ENCODE measurements around the gene CSRP1. TPM values are rescaled to one million over a fixed set of nuclear protein-coding genes. Genes with fewer than 3 reads are reported as not detected.

Gene CSRP1
- total RNA-seq, 1 experiment from 2014 or later, result 94.4 TPM

DNA sequence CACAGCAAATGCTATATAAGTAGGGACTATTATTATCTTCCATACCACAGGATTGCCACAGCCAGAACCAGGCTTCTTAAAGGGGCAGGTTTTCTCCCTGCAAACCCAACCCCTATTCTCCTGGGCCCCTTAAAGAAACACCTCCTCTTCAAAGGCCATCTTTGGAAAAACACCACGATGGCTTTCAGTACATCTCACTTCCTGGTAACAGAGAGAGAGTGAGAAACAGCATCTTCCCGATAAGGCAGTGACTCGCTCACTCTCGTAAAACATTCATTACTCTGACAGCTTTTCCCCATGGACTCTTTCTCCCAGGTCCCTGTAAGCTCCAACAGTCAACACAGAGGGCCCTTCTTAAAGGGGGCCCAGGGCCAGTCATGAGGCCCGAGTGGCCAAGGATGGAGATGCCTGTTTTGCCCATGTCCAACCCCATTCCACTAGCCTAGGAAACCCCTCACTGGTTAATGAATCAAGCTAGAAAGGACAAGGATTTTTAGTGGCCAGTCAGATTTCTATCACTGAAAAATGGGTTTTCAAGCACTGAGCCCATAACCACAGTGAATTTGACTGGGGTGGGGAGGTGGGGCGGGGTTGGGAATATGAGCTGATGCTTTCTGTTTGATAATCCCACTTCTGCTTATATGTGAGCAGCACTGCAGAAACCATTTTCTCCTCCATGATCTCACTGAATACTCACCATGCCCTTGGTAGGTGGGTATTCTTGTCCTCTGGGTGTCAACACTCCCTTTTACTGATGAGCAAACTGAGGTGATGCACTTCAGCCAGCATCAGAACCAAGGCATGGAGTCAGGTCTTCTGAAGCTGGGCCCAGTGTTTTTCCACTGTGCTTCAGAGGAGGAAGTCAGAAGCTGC, 28.4 kb upstream of the CSRP1 start:
- Histone ChIP-seq H3K4me1 (ENCODE audit: control insufficient read depth, insufficient read depth, low read length) (peaks cover 18% of the 10 kb centered on the region), H3K36me3 (ENCODE audit: control insufficient read depth, insufficient read depth, low read length) (no peaks in the 10 kb centered on the region), H3K27ac (ENCODE audit: low read length) (no peak overlapping the region), H3K27me3 (ENCODE audit: control insufficient read depth, insufficient read depth, low read length) (no peaks in the 10 kb centered on the region), H3K9me3 (ENCODE audit: control insufficient read depth, insufficient read depth, low read depth, low read length) (no peaks in the 10 kb centered on the region), H3K4me3 (ENCODE audit: low read depth in 2 of 2, low read length in 2 of 2) (no peak overlapping the region)
- intact Hi-C loops (cut with micrococcal nuclease; ENCODE audit: unreplicated experiment), result no loop called here
- in situ Hi-C loops (cut with HindIII; ENCODE audit: low pct_unique_long_range_greater_than_20kb, low sequenced_read_pairs), result no loop called here
- no TSS peak for BruUV-seq (replicated peaks)
- no peak for DNase-seq (ENCODE audit: low read depth, low spot score)
- ATAC-seq, result no peak
- ChIA-PET POLR2A (no interaction called here), CTCF (interaction anchor here (0.6 to 1.1 kb wide), 3 partner anchors 22 to 31 kb away, joined by 3 to 10 read pairs (median 6); no protein-coding TSS in a partner anchor)
- TF ChIP-seq SIN3A (IDR thresholded peaks at IDR 0.05; ENCODE audit: borderline replicate concordance, insufficient read depth, low read depth, low read length), result no peak

DNA sequence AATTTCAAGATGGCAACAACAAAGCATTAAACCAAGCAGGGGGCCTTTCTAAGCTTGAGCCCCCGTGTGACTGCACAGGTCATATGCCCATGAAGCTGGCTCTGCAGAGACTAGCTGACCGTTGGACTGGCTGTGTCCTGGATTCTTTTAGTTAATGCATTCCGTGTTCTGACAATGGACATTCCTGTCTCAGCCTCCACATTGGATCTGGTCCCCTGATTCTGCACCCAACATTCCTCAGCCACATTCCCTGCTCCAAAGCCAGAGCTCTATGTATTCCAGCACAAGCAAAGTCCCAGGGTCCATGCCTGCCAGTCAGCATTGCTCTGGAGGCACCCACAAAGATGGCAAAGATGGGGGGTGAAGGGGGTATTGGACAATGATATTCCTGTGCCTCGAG, 26.9 kb upstream of the CSRP1 start:
- no TSS peak for BruUV-seq (replicated peaks)
- intact Hi-C loops (cut with micrococcal nuclease; ENCODE audit: unreplicated experiment), result no loop called here
- Histone ChIP-seq H3K27me3 (ENCODE audit: control insufficient read depth, insufficient read depth, low read length) (no peaks in the 10 kb centered on the region), H3K27ac (ENCODE audit: low read length) (no peak overlapping the region), H3K4me1 (ENCODE audit: control insufficient read depth, insufficient read depth, low read length) (peaks cover 18% of the 10 kb centered on the region), H3K9me3 (ENCODE audit: control insufficient read depth, insufficient read depth, low read depth, low read length) (no peaks in the 10 kb centered on the region), H3K4me3 (ENCODE audit: low read depth in 2 of 2, low read length in 2 of 2) (no peak overlapping the region), H3K36me3 (ENCODE audit: control insufficient read depth, insufficient read depth, low read length) (no peaks in the 10 kb centered on the region)
- DNase-seq (ENCODE audit: low read depth, low spot score) (no peak), ATAC-seq (no peak)
- POLR2A ChIA-PET, result no interaction called here
- in situ Hi-C loops (cut with HindIII; ENCODE audit: low pct_unique_long_range_greater_than_20kb, low sequenced_read_pairs), result no loop called here
- TF ChIP-seq POLR2AphosphoS5 (IDR thresholded peaks at IDR 0.05; ENCODE audit: low read depth, low read length) (no peak), TCF7L2 (IDR thresholded peaks at IDR 0.05; ENCODE audit: low read depth, low read length) (no peak), SIN3A (IDR thresholded peaks at IDR 0.05; ENCODE audit: borderline replicate concordance, insufficient read depth, low read depth, low read length) (no peak)
- TF ChIP-seq, protein P1, sequence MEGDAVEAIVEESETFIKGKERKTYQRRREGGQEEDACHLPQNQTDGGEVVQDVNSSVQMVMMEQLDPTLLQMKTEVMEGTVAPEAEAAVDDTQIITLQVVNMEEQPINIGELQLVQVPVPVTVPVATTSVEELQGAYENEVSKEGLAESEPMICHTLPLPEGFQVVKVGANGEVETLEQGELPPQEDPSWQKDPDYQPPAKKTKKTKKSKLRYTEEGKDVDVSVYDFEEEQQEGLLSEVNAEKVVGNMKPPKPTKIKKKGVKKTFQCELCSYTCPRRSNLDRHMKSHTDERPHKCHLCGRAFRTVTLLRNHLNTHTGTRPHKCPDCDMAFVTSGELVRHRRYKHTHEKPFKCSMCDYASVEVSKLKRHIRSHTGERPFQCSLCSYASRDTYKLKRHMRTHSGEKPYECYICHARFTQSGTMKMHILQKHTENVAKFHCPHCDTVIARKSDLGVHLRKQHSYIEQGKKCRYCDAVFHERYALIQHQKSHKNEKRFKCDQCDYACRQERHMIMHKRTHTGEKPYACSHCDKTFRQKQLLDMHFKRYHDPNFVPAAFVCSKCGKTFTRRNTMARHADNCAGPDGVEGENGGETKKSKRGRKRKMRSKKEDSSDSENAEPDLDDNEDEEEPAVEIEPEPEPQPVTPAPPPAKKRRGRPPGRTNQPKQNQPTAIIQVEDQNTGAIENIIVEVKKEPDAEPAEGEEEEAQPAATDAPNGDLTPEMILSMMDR (IDR thresholded peaks at IDR 0.05), result no peak
- TF ChIP-seq, protein P2, sequence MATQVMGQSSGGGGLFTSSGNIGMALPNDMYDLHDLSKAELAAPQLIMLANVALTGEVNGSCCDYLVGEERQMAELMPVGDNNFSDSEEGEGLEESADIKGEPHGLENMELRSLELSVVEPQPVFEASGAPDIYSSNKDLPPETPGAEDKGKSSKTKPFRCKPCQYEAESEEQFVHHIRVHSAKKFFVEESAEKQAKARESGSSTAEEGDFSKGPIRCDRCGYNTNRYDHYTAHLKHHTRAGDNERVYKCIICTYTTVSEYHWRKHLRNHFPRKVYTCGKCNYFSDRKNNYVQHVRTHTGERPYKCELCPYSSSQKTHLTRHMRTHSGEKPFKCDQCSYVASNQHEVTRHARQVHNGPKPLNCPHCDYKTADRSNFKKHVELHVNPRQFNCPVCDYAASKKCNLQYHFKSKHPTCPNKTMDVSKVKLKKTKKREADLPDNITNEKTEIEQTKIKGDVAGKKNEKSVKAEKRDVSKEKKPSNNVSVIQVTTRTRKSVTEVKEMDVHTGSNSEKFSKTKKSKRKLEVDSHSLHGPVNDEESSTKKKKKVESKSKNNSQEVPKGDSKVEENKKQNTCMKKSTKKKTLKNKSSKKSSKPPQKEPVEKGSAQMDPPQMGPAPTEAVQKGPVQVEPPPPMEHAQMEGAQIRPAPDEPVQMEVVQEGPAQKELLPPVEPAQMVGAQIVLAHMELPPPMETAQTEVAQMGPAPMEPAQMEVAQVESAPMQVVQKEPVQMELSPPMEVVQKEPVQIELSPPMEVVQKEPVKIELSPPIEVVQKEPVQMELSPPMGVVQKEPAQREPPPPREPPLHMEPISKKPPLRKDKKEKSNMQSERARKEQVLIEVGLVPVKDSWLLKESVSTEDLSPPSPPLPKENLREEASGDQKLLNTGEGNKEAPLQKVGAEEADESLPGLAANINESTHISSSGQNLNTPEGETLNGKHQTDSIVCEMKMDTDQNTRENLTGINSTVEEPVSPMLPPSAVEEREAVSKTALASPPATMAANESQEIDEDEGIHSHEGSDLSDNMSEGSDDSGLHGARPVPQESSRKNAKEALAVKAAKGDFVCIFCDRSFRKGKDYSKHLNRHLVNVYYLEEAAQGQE (IDR thresholded peaks at IDR 0.05; ENCODE audit: insufficient read depth in 1 of 2, low read depth in 2 of 2, low read length in 1 of 2), result no peak
- CTCF ChIA-PET, result no interaction called here

All from Panc1 (cell line).